Activated CD4-positive, alpha-beta T cell treated with anti-CD3 and anti-CD28 coated beads for 48 hours (primary cell): Measurements from ENCODE around the gene POU2F2.
"Not testable (repeated sequence)": the region's sequence is repeated elsewhere in the genome, so short reads cannot be mapped to it uniquely, and the experiment has no call there.

Experiments
- DNase-seq: peaks from one replicate; pipeline ENCODE4 v3.0.0-alpha.2; 2020

The POU2F2 gene

GRCh38 chr19:42124386-42124901 lies 7.8 kb downstream of the POU2F2 start:
- DNase-seq = no peak

GRCh38 chr19:42123765-42124164 lies 8.5 kb downstream of the POU2F2 start:
- no peak for DNase-seq

GRCh38 chr19:42122691-42123607 lies 9.3 kb downstream of the POU2F2 start:
- DNase-seq = peak; percentile 86

GRCh38 chr19:42121656-42122069 lies 10.6 kb downstream of the POU2F2 start:
- DNase-seq = peak; percentile 90

GRCh38 chr19:42121036-42121621 lies 11.1 kb downstream of the POU2F2 start:
- DNase-seq = peak; percentile 25

GRCh38 chr19:42120276-42120980 lies 11.8 kb downstream of the POU2F2 start:
- DNase-seq = no peak

- DNase-seq = no peak
Measured at GRCh38 chr19:42117076-42117475, 15.2 kb downstream of the POU2F2 start.

- DNase-seq = no peak
Measured at GRCh38 chr19:42116308-42117075, 15.8 kb downstream of the POU2F2 start.

- no peak for DNase-seq
Measured at GRCh38 chr19:42115705-42116104, 16.5 kb downstream of the POU2F2 start.

GRCh38 chr19:42115219-42115618 lies 17.0 kb downstream of the POU2F2 start:
- DNase-seq = no peak

- no peak for DNase-seq
Measured at GRCh38 chr19:42114412-42114811, 17.8 kb downstream of the POU2F2 start.

- DNase-seq = no peak
Measured at GRCh38 chr19:42113641-42114348, 18.5 kb downstream of the POU2F2 start.

- DNase-seq = no peak
Measured at GRCh38 chr19:42111811-42112210, 20.4 kb downstream of the POU2F2 start.

- no peak for DNase-seq
Measured at GRCh38 chr19:42111384-42111783, 20.9 kb downstream of the POU2F2 start.

- DNase-seq = no peak
Measured at GRCh38 chr19:42110658-42111057, 21.6 kb downstream of the POU2F2 start.

- DNase-seq = no peak
Measured at GRCh38 chr19:42109896-42110295, 22.4 kb downstream of the POU2F2 start.

- peak; percentile 93 for DNase-seq
Measured at GRCh38 chr19:42108527-42109389, 23.5 kb downstream of the POU2F2 start.

- no peak for DNase-seq
Measured at GRCh38 chr19:42105368-42105767, 26.9 kb downstream of the POU2F2 start.

- no peak for DNase-seq
Measured at GRCh38 chr19:42102877-42103276, 29.4 kb downstream of the POU2F2 start.

- DNase-seq = not testable (repeated sequence)
Measured at GRCh38 chr19:42100241-42100640, 32.0 kb downstream of the POU2F2 start.
